A549 (cell line): Measurements from ENCODE around the gene HES4. TPM values are rescaled to one million over a fixed set of nuclear protein-coding genes. Genes with fewer than 3 reads are reported as not detected.

Source experiments
- ATAC-seq, 2 experiments: fragments of 200-7000 bp in 1 of 2; fragments of >200 bp in 1 of 2; cut with Nextera tagmentation in 1 of 2; cut with Tn5 transposase in 1 of 2; 3 replicates each; pipeline versions ENCODE4 v1.8.0 to v1.9.1; 2018 to 2020; ENCODE audit warnings: mild to moderate bottlenecking in 1 of 2, moderate library complexity in 1 of 2
- CTCF ChIA-PET: fragments of 300-600 bp; sonication (Branson Sonifier 250); formaldehyde crosslinking; extraction: SDS; loops from one replicate; lab custom pipeline; 2021; ENCODE audit warnings: antibody characterized with exemption, inconsistent platforms; lab: Yijun Ruan, JAX
- POLR2A ChIA-PET: fragments of 350-600 bp; formaldehyde crosslinking; extraction: SDS; loops from one replicate; lab custom pipeline; 2021; ENCODE audit warnings: antibody characterized with exemption, inconsistent platforms; lab: Yijun Ruan, JAX
- DNase-seq, 2 experiments: peaks; one replicate each; pipeline versions ENCODE4 v3.0.0 to v3.0.0-alpha.2; 2011 to 2016; ENCODE audit warnings: low read depth in 1 of 2, low spot score in 1 of 2
- FAIRE-seq: peaks from 2 replicates; lab custom pipeline; 2011; peaks lifted over from hg19 to GRCh38; lab: Jason Lieb, UNC
- H3K27ac ChIP-seq, 2 experiments: fragments of >200 bp; sonication (Bioruptor Twin); formaldehyde crosslinking; 3 replicates each; pipeline ENCODE4 v1.5.1; 2016 to 2017
- H3K4me1 ChIP-seq: fragments of >200 bp; sonication (Bioruptor Twin); formaldehyde crosslinking; 3 replicates; pipeline ENCODE4 v1.6.1; 2016
- H3K4me2 ChIP-seq: fragments of >200 bp; sonication (Bioruptor Twin); formaldehyde crosslinking; 3 replicates; pipeline ENCODE4 v1.6.1; 2016
- H3K4me3 ChIP-seq: fragments of >200 bp; sonication (Bioruptor Twin); formaldehyde crosslinking; 3 replicates; pipeline ENCODE4 v1.5.1; 2016
- H3K9me3 ChIP-seq: fragments of >200 bp; sonication (Bioruptor Twin); formaldehyde crosslinking; 3 replicates; pipeline ENCODE4 v1.6.1; 2016
- CBX2 ChIP-seq: fragments of 200-600 bp; sonication (generic); IDR thresholded peaks from 2 replicates; pipeline ENCODE4 v1.6.1; 2016; ENCODE audit warnings: low read depth, mild to moderate bottlenecking, borderline replicate concordance
- CTCF ChIP-seq: fragments of >200 bp; sonication (Bioruptor Twin); formaldehyde crosslinking; IDR thresholded peaks from 3 replicates; pipeline ENCODE4 v1.5.1; 2016
- E2F6 ChIP-seq: IDR thresholded peaks from 2 replicates; pipeline ENCODE4 v1.6.1; 2012; ENCODE audit warnings: low read depth, borderline replicate concordance
- EHF ChIP-seq: fragments of 250-450 bp; sonication (Bioruptor Pico); IDR thresholded peaks from 2 replicates; pipeline ENCODE4 v1.5.0; 2020; ENCODE audit warnings: mild to moderate bottlenecking
- ELK1 ChIP-seq: fragments of 150-350 bp; IDR thresholded peaks from 2 replicates; pipeline ENCODE4 v1.6.1; 2014; ENCODE audit warnings: low read depth, mild to moderate bottlenecking, low read length
- ESRRA ChIP-seq: fragments of 150-350 bp; IDR thresholded peaks from 2 replicates; pipeline ENCODE4 v1.6.1; 2014; ENCODE audit warnings: mild to moderate bottlenecking, low read length, borderline replicate concordance
- FOXS1 ChIP-seq: fragments of 250-450 bp; sonication (Bioruptor Pico); IDR thresholded peaks from 2 replicates; pipeline ENCODE4 v1.5.0; 2020; ENCODE audit warnings: mild to moderate bottlenecking, moderate library complexity
- GATA3 ChIP-seq: IDR thresholded peaks from 2 replicates; pipeline ENCODE4 v1.6.1; 2012; ENCODE audit warnings: borderline replicate concordance
- HES2 ChIP-seq: fragments of >200 bp; sonication (Bioruptor Twin); formaldehyde crosslinking; IDR thresholded peaks from 2 replicates; pipeline ENCODE4 v1.6.1; 2016
- HEYL ChIP-seq: fragments of 250-450 bp; sonication (Bioruptor Pico); IDR thresholded peaks from 2 replicates; pipeline ENCODE4 v1.8.0; 2021; ENCODE audit warnings: mild to moderate bottlenecking, moderate library complexity
- HOXB13 ChIP-seq: fragments of 250-450 bp; sonication (Bioruptor Pico); IDR thresholded peaks from 2 replicates; pipeline ENCODE4 v1.5.0; 2020; ENCODE audit warnings: low read depth, mild to moderate bottlenecking, moderate library complexity
- KDM1A ChIP-seq: fragments of 200-600 bp; sonication (generic); IDR thresholded peaks from 2 replicates; pipeline ENCODE4 v1.6.1; 2016; ENCODE audit warnings: low read depth, mild to moderate bottlenecking
- MAFK ChIP-seq: fragments of 450-650 bp; IDR thresholded peaks from 2 replicates; pipeline ENCODE4 v1.6.1; 2014; ENCODE audit not compliant: partially characterized antibody
- MAX ChIP-seq: IDR thresholded peaks from 2 replicates; pipeline ENCODE4 v1.6.1; 2012
- NFE2L2 ChIP-seq: fragments of 150-350 bp; conservative IDR thresholded peaks from 2 replicates; pipeline ENCODE4 v1.6.1; 2014; ENCODE audit warnings: low read length
- RARB ChIP-seq: fragments of 250-450 bp; sonication (Bioruptor Pico); IDR thresholded peaks from 2 replicates; pipeline ENCODE4 v1.8.0; 2021; ENCODE audit warnings: mild to moderate bottlenecking, moderate library complexity
- RNF2 ChIP-seq: fragments of 200-600 bp; sonication (generic); IDR thresholded peaks from 2 replicates; pipeline ENCODE4 v1.6.1; 2016; ENCODE audit warnings: low read depth, mild to moderate bottlenecking, antibody characterized with exemption, moderate library complexity, borderline replicate concordance
- USF2 ChIP-seq: fragments of 450-650 bp; IDR thresholded peaks from 2 replicates; pipeline ENCODE4 v1.6.1; 2014; ENCODE audit warnings: antibody characterized with exemption
- WGBS: methylation state at CpG from one replicate; pipeline ENCODE4 v1.1.6; 2017; ENCODE audit errors: missing lambda C conversion rate; 5-methylcytosine and 5-hydroxymethylcytosine counted together
- polyA plus RNA-seq, 4 experiments: library from polyadenylated mRNA; depleted of rRNA in 3 of 4; stranded (reverse); fragments of >200 nt; fragmentation: RNase III in 1 of 4; extraction: RNeasy Plus Mini Kit Qiagen cat#74134 plus additional on column Dnase treatment in 1 of 4; gene quantifications; 2 replicates in 3 of 4; 3 replicates in 1 of 4; pipeline ENCODE4 v1.2.3, GENCODE V29; 2011 to 2017

HES4 gene
- polyA plus RNA-seq, 2 of the 4 experiments (the other 2 are of a cell fraction), result 5.9 to 8.4 TPM

- TF ChIP-seq CTCF (no peak), GATA3 (peak; percentile 63), HOXB13 (CRISPR knock-in tag) (no peak; the same call in none of the 2 replicates), USF2 (peak; percentile 78), KDM1A (no peak), ESRRA (no peak), FOXS1 (peak; percentile 83), HES2 (no peak), CBX2 (no peak), HEYL (CRISPR knock-in tag) (peak; percentile 85; the same call in 1 of the 2 replicates)
These were observed 610 bp upstream of the HES4 start (continued) for GRCh38 chr1:1000357-1001056.

- ChIA-PET POLR2A (interaction anchor here (0.6 to 1.0 kb wide), 2 partner anchors 60 to 83 kb away, joined by 3 read pairs; no protein-coding TSS in a partner anchor), CTCF (interaction anchor here (0.7 to 4.3 kb wide), 5 partner anchors 15 to 123 kb away, joined by 3 to 33 read pairs (median 4); partner anchors contain the start of gene ISG15)
- Histone ChIP-seq H3K4me2 (peak overlapping the region; percentile 95), H3K27ac (peak overlapping the region; percentile 97 to 100), H3K9me3 (no peaks in the 10 kb centered on the region), H3K4me1 (peaks cover 14% of the 10 kb centered on the region), H3K4me3 (peak overlapping the region; percentile 77)
- TF ChIP-seq MAX, result peak; percentile 5; the same call in 1 of the 2 replicates
- TF ChIP-seq E2F6, result peak; percentile 55
- TF ChIP-seq RNF2, result no peak; the same call in 1 of the 2 replicates
- no peak for TF ChIP-seq CTCF
- 0 out of 2 replicates have a peak, but pooled peaks have one; percentile 24 for TF ChIP-seq FOXS1
- no peak for TF ChIP-seq RARB (CRISPR knock-in tag)
- ATAC-seq (0 out of 6 replicates have a peak, but pooled peaks of 1 of the 2 experiments have one; percentile 0), DNase-seq (no peak), FAIRE-seq (no peak)
- 0% methylated on average over 5 of the region's 86 CpGs for WGBS
These were observed 737 bp downstream of the HES4 start for GRCh38 chr1:998995-999724.

GRCh38 chr1:998745-998994, 1.2 kb downstream of the HES4 start:
- TF ChIP-seq ELK1 (no peak), USF2 (no peak), NFE2L2 (no peak), MAX (no peak), MAFK (no peak), EHF (no peak)
- Histone ChIP-seq H3K4me2 (peak overlapping the region; percentile 95), H3K4me3 (peak overlapping the region; percentile 77), H3K4me1 (peaks cover 14% of the 10 kb centered on the region), H3K27ac (peak overlapping the region; percentile 97 to 100), H3K9me3 (no peaks in the 10 kb centered on the region)
- ChIA-PET POLR2A (no interaction called here), CTCF (interaction anchor here (1.0 to 4.3 kb wide), 4 partner anchors 15 to 65 kb away, joined by 3 to 33 read pairs (median 10); partner anchors contain the start of gene ISG15)
- WGBS, result 0% methylated on average over 1 of the region's 27 CpGs
- ATAC-seq, result no peak
- no peak for FAIRE-seq
- DNase-seq, result no peak
